H9 (cell line): Measurements from ENCODE around the gene LYPD5. TPM values are rescaled to one million over a fixed set of nuclear protein-coding genes. Genes with fewer than 3 reads are reported as not detected.

Experiments used
- DNase-seq: peaks from one replicate; pipeline ENCODE4 v3.0.0-alpha.2; 2017
- H2AFZ ChIP-seq: one replicate; pipeline ENCODE4 v1.6.1; 2013; ENCODE audit warnings: mild to moderate bottlenecking, low read length, control low read depth, moderate library complexity
- H2AK5ac ChIP-seq: 2 replicates; pipeline ENCODE4 v1.6.1; 2013; ENCODE audit warnings: low read length, control low read depth, mixed read lengths; ENCODE audit not compliant: insufficient read length
- H2BK120ac ChIP-seq: one replicate; pipeline ENCODE4 v1.6.1; 2013; ENCODE audit warnings: low read depth, mild to moderate bottlenecking, low read length, control low read depth, inconsistent platforms; ENCODE audit not compliant: poor library complexity, severe bottlenecking
- H2BK12ac ChIP-seq: 2 replicates; pipeline ENCODE4 v1.6.1; 2013; ENCODE audit warnings: low read length, control low read depth, mixed read lengths, low read depth; ENCODE audit not compliant: insufficient read length
- H2BK15ac ChIP-seq: 2 replicates; pipeline ENCODE4 v1.6.1; 2013; ENCODE audit warnings: low read depth, low read length, control low read depth
- H2BK20ac ChIP-seq: one replicate; pipeline ENCODE4 v1.6.1; 2013; ENCODE audit warnings: low read depth, mild to moderate bottlenecking, low read length, control low read depth, inconsistent platforms; ENCODE audit not compliant: poor library complexity, severe bottlenecking
- H2BK5ac ChIP-seq: 2 replicates; pipeline ENCODE4 v1.6.1; 2013; ENCODE audit warnings: low read length, control low read depth, mixed read lengths; ENCODE audit not compliant: insufficient read length
- H3K14ac ChIP-seq: 2 replicates; pipeline ENCODE4 v1.6.1; 2013; ENCODE audit warnings: low read length, control low read depth; ENCODE audit not compliant: insufficient read depth
- H3K18ac ChIP-seq: 2 replicates; pipeline ENCODE4 v1.6.1; 2013; ENCODE audit warnings: low read depth, mild to moderate bottlenecking, mixed read lengths, low read length, control low read depth; ENCODE audit not compliant: insufficient read length
- H3K23ac ChIP-seq: 2 replicates; pipeline ENCODE4 v1.6.1; 2013; ENCODE audit warnings: low read length, control low read depth, mixed read lengths, low read depth; ENCODE audit not compliant: insufficient read length
- H3K23me2 ChIP-seq: 2 replicates; pipeline ENCODE4 v1.6.1; 2013; ENCODE audit warnings: low read depth, mild to moderate bottlenecking, mixed read lengths, low read length, control low read depth; ENCODE audit not compliant: insufficient read length, poor library complexity, severe bottlenecking
- H3K27ac ChIP-seq: 2 replicates; pipeline ENCODE4 v1.5.1; 2013; ENCODE audit warnings: low read length, control low read depth, mixed read lengths, low read depth; ENCODE audit not compliant: insufficient read length
- H3K27me3 ChIP-seq: 2 replicates; pipeline ENCODE4 v1.6.1; 2013; ENCODE audit warnings: low read length, control low read depth, inconsistent platforms; ENCODE audit not compliant: insufficient read depth
- H3K4ac ChIP-seq: 2 replicates; pipeline ENCODE4 v1.6.1; 2013; ENCODE audit warnings: low read depth, mild to moderate bottlenecking, control low read depth, inconsistent platforms, low read length, moderate library complexity
- H3K4me1 ChIP-seq: 2 replicates; pipeline ENCODE4 v1.6.1; 2013; ENCODE audit warnings: low read length, control low read depth, inconsistent platforms; ENCODE audit not compliant: insufficient read depth
- H3K4me2 ChIP-seq: 2 replicates; pipeline ENCODE4 v1.6.1; 2013; ENCODE audit warnings: low read length, control low read depth, mixed read lengths; ENCODE audit not compliant: insufficient read length, insufficient read depth
- H3K56ac ChIP-seq: 2 replicates; pipeline ENCODE4 v1.6.1; 2013; ENCODE audit warnings: low read depth, mild to moderate bottlenecking, mixed read lengths, low read length, control low read depth; ENCODE audit not compliant: insufficient read length
- H3K79me1 ChIP-seq: 2 replicates; pipeline ENCODE4 v1.6.1; 2013; ENCODE audit warnings: low read depth, mild to moderate bottlenecking, moderate library complexity, low read length, control low read depth, inconsistent platforms; ENCODE audit not compliant: insufficient read depth, poor library complexity, severe bottlenecking
- H3K79me2 ChIP-seq: 2 replicates; pipeline ENCODE4 v1.6.1; 2013; ENCODE audit warnings: low read length, control low read depth, inconsistent platforms; ENCODE audit not compliant: insufficient read depth
- H3K9ac ChIP-seq: 2 replicates; pipeline ENCODE4 v1.6.1; 2013; ENCODE audit warnings: low read length, control low read depth, mixed read lengths; ENCODE audit not compliant: insufficient read length; ENCODE audit errors: extremely low read depth
- H3K9me3 ChIP-seq: one replicate; pipeline ENCODE4 v1.6.1; 2013; ENCODE audit warnings: low read depth, low read length, inconsistent platforms; ENCODE audit not compliant: control insufficient read depth
- H3T11ph ChIP-seq: one replicate; pipeline ENCODE4 v1.6.1; 2013; ENCODE audit warnings: mild to moderate bottlenecking, low read length, control low read depth, inconsistent platforms
- H4K20me1 ChIP-seq: one replicate; pipeline ENCODE4 v1.6.1; 2013; ENCODE audit not compliant: control insufficient read depth, insufficient read length, insufficient read depth
- H4K5ac ChIP-seq: 2 replicates; pipeline ENCODE4 v1.6.1; 2013; ENCODE audit warnings: low read depth, mild to moderate bottlenecking, mixed read lengths, low read length, control low read depth; ENCODE audit not compliant: insufficient read length
- H4K8ac ChIP-seq: replicated peaks from 2 replicates; pipeline ENCODE4 v1.6.1; 2013; ENCODE audit warnings: low read length, control low read depth, mixed read lengths, low read depth; ENCODE audit not compliant: insufficient read length
- H4K91ac ChIP-seq: 2 replicates; pipeline ENCODE4 v1.6.1; 2013; ENCODE audit warnings: low read depth, mild to moderate bottlenecking, moderate library complexity, mixed read lengths, low read length, control low read depth; ENCODE audit not compliant: insufficient read length
- H3K27ac Mint-ChIP-seq, 3 experiments: 2 replicates in 2 of 3; 3 replicates in 1 of 3; pipeline ENCODE4 v1.8.0; 2020 to 2021; ENCODE audit warnings: mixed read lengths in 3 of 3, mild to moderate bottlenecking in 1 of 3, moderate library complexity in 1 of 3
- H3K27me3 Mint-ChIP-seq: 2 replicates; pipeline ENCODE4 v1.8.0; 2021; ENCODE audit warnings: low read depth, mild to moderate bottlenecking, moderate library complexity, mixed read lengths
- H3K36me3 Mint-ChIP-seq, 3 experiments: 2 replicates in 2 of 3; 3 replicates in 1 of 3; pipeline ENCODE4 v1.8.0; 2020 to 2021; ENCODE audit warnings: low read depth in 3 of 3, mixed read lengths in 3 of 3; ENCODE audit not compliant: insufficient read depth in 1 of 3
- H3K4me1 Mint-ChIP-seq, 2 experiments: 2 replicates each; pipeline ENCODE4 v1.8.0; 2020; ENCODE audit warnings: mixed read lengths in 2 of 2
- H3K4me3 Mint-ChIP-seq, 2 experiments: 2 replicates in 1 of 2; 3 replicates in 1 of 2; pipeline ENCODE4 v1.8.0; 2020 to 2021; ENCODE audit warnings: mild to moderate bottlenecking in 2 of 2, mixed read lengths in 2 of 2, moderate library complexity in 1 of 2
- H3K9me3 Mint-ChIP-seq, 2 experiments: 2 replicates in 1 of 2; 3 replicates in 1 of 2; pipeline ENCODE4 v1.8.0; 2020; ENCODE audit warnings: mild to moderate bottlenecking in 2 of 2, mixed read lengths in 2 of 2, moderate library complexity in 1 of 2
- whole genome bisulfite sequencing: extraction: QIAGEN DNeasy Blood & Tissue Kit; methylation state at CpG from one replicate; pipeline ENCODE4 v1.1.7; 2013; ENCODE audit warnings: missing lambda C conversion rate, low lambda C conversion rate, mixed read lengths; ENCODE audit not compliant: insufficient read length; ENCODE audit errors: extremely low coverage; 5-methylcytosine and 5-hydroxymethylcytosine counted together
- total RNA-seq: library from RNA; stranded (reverse); gene quantifications from 2 replicates; pipeline ENCODE4 v1.2.1, GENCODE V29; 2021
- TF ChIP-seq, protein P1 (sequence below): fragments of 200-600 bp; sonication (generic); conservative IDR thresholded peaks from 3 replicates; pipeline ENCODE4 v1.8.0; 2021; ENCODE audit warnings: antibody characterized with exemption, mild to moderate bottlenecking

The LYPD5 gene
- total RNA-seq, 1 experiment from 2014 or later, result 0.50 TPM

DNA sequence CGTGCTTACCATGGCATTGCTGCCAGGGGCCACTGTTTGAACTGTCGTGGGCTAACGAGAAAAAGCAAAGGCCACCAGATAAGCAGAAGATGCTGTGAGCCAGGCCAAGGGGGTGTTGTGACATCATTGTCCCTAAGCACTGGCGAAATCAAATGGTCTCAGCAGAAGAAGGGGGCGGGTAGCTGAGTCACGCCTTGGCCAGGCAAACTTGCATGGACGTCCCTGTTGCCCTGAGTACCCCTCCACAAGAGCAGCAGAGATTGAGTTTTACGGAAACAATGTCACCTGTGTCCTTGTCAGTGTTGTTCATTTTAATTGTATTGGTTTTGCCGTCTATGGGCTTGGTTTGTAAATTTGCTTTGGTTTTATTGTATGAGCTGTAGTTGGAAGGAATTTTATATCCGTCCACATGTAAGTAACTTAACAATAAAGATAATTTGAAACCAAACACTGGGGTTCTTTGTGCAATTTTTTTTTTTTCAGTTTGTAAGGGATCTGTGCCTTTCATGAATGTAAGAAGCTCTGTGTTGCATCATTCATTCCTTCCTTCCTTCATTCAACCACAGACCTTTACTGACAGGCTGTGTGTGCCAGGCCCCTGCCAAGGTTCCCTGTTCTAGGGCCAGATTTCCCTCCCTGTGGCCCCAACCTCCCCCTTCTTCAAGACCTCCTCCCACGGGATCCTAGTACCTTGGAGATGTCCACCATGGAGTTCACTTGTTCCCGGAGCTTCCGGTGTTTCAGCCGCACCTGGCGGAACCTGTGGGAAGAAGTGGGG, 33.8 kb downstream of the LYPD5 start:
- H2AK5ac ChIP-seq, result no peak overlapping the region
- H3K18ac ChIP-seq, result no peak overlapping the region
- no peak for DNase-seq
- TF ChIP-seq, protein P1, sequence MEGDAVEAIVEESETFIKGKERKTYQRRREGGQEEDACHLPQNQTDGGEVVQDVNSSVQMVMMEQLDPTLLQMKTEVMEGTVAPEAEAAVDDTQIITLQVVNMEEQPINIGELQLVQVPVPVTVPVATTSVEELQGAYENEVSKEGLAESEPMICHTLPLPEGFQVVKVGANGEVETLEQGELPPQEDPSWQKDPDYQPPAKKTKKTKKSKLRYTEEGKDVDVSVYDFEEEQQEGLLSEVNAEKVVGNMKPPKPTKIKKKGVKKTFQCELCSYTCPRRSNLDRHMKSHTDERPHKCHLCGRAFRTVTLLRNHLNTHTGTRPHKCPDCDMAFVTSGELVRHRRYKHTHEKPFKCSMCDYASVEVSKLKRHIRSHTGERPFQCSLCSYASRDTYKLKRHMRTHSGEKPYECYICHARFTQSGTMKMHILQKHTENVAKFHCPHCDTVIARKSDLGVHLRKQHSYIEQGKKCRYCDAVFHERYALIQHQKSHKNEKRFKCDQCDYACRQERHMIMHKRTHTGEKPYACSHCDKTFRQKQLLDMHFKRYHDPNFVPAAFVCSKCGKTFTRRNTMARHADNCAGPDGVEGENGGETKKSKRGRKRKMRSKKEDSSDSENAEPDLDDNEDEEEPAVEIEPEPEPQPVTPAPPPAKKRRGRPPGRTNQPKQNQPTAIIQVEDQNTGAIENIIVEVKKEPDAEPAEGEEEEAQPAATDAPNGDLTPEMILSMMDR, result no peak
- no peaks in the 10 kb centered on the region for H3K23me2 ChIP-seq
- H3K56ac ChIP-seq, result no peak overlapping the region
- no peak overlapping the region; a peak in 1 of 7 replicates for H3K27ac Mint-ChIP-seq
- H3K27me3 ChIP-seq, result peaks cover 10% of the 10 kb centered on the region; the same call in 1 of the 2 replicates
- no peak overlapping the region for H3K4me3 Mint-ChIP-seq
- no peak overlapping the region for H2AFZ ChIP-seq
- H3K9me3 Mint-ChIP-seq, result no peaks in the 10 kb centered on the region
- no peak overlapping the region for H3K27ac ChIP-seq
- H3K9me3 ChIP-seq, result no peaks in the 10 kb centered on the region
- no peaks in the 10 kb centered on the region for H3K79me1 ChIP-seq
- H3K4ac ChIP-seq, result no peak overlapping the region
- H3K36me3 Mint-ChIP-seq, result no peaks in the 10 kb centered on the region; a peak in 1 of 7 replicates
- no peak overlapping the region for H2BK12ac ChIP-seq
- no peak overlapping the region for H4K8ac ChIP-seq
- no peak overlapping the region for H4K91ac ChIP-seq
- no CpG with 5 or more reads among the region's 15 CpGs for WGBS
- H3T11ph ChIP-seq, result no peak overlapping the region
- H2BK120ac ChIP-seq, result no peak overlapping the region
- H2BK15ac ChIP-seq, result no peak overlapping the region
- H4K5ac ChIP-seq, result no peak overlapping the region
- H3K79me2 ChIP-seq, result no peaks in the 10 kb centered on the region
- H3K4me1 ChIP-seq, result peaks cover 3% of the 10 kb centered on the region; the same call in 1 of the 2 replicates
- peaks cover 51% of the 10 kb centered on the region for H3K27me3 Mint-ChIP-seq
- no peak overlapping the region for H3K4me2 ChIP-seq
- no peaks in the 10 kb centered on the region for H4K20me1 ChIP-seq
- no peak overlapping the region for H2BK5ac ChIP-seq
- H3K9ac ChIP-seq, result no peak overlapping the region
- H2BK20ac ChIP-seq, result no peak overlapping the region
- H3K23ac ChIP-seq, result no peak overlapping the region
- peaks cover 17 to 25% of the 10 kb centered on the region in 2 experiments for H3K4me1 Mint-ChIP-seq
- no peak overlapping the region for H3K14ac ChIP-seq
